CD14-positive monocyte (primary cell): ENCODE results near the gene WHRN. TPM values are rescaled to one million over a fixed set of nuclear protein-coding genes. Genes with fewer than 3 reads are reported as not detected.

Experiments used
- DNase-seq, 3 donors: peaks; one replicate each; pipeline ENCODE4 v3.0.0-alpha.2; 2011 to 2022
- H2AFZ ChIP-seq: 2 replicates; pipeline ENCODE4 v1.6.0; 2012; ENCODE audit warnings: mild to moderate bottlenecking, low read depth, low read length, inconsistent platforms; ENCODE audit not compliant: insufficient read depth, poor library complexity, severe bottlenecking
- H3K27ac ChIP-seq, 2 donors: 1 replicate in 1 of 2; 2 replicates in 1 of 2; pipeline ENCODE4 v1.5.1; 2012 to 2013; ENCODE audit warnings: low read length in 2 of 2, control low read depth in 1 of 2, inconsistent platforms in 1 of 2, low read depth in 1 of 2, mild to moderate bottlenecking in 1 of 2
- H3K27me3 ChIP-seq, 2 donors: one replicate each; pipeline versions ENCODE4 v1.6.0 to v1.6.1; 2011 to 2013; ENCODE audit warnings: low read length in 2 of 2; ENCODE audit not compliant: control insufficient read depth in 2 of 2, insufficient read depth in 2 of 2
- H3K36me3 ChIP-seq, 2 donors: replicated peaks in 1 of 2; 1 replicate in 1 of 2; 2 replicates in 1 of 2; pipeline versions ENCODE4 v1.5.1 to v1.6.1; 2012 to 2013; ENCODE audit warnings: low read length in 2 of 2, control low read depth in 1 of 2, inconsistent platforms in 1 of 2, mild to moderate bottlenecking in 1 of 2; ENCODE audit not compliant: insufficient read depth in 2 of 2, control insufficient read depth in 1 of 2
- H3K4me1 ChIP-seq, 2 donors: 1 replicate in 1 of 2; 2 replicates in 1 of 2; pipeline versions ENCODE4 v1.5.1 to v1.6.1; 2012 to 2013; ENCODE audit warnings: low read length in 2 of 2, control low read depth in 1 of 2, inconsistent platforms in 1 of 2, mild to moderate bottlenecking in 1 of 2, moderate library complexity in 1 of 2; ENCODE audit not compliant: insufficient read depth in 2 of 2, control insufficient read depth in 1 of 2
- H3K4me2 ChIP-seq: replicated peaks from 2 replicates; pipeline ENCODE3; 2012; ENCODE audit warnings: low read length, moderate library complexity, mild to moderate bottlenecking; ENCODE audit not compliant: poor library complexity, severe bottlenecking; ENCODE audit errors: extremely low read depth
- H3K4me3 ChIP-seq, 3 experiments: fragments of 200-600 bp in 1 of 3; sonication (generic) in 1 of 3; replicated peaks in 1 of 3; 1 replicate in 2 of 3; 2 replicates in 1 of 3; pipeline ENCODE4 v1.5.1; 2011 to 2013; ENCODE audit warnings: low read length in 3 of 3, mild to moderate bottlenecking in 3 of 3, control low read depth in 2 of 3, low read depth in 2 of 3, inconsistent platforms in 1 of 3, moderate library complexity in 1 of 3
- H3K79me2 ChIP-seq: 2 replicates; pipeline ENCODE4 v1.6.0; 2012; ENCODE audit warnings: mild to moderate bottlenecking, control low read depth, inconsistent platforms, low read length, moderate library complexity; ENCODE audit not compliant: insufficient read depth
- H3K9ac ChIP-seq: 2 replicates; pipeline ENCODE4 v1.6.0; 2017; ENCODE audit warnings: low read length, mild to moderate bottlenecking; ENCODE audit not compliant: insufficient read depth, poor library complexity, severe bottlenecking
- H3K9me3 ChIP-seq, 2 donors: replicated peaks in 1 of 2; 1 replicate in 1 of 2; 2 replicates in 1 of 2; pipeline versions ENCODE4 v1.5.1 to v1.6.1; 2012 to 2013; ENCODE audit warnings: low read length in 2 of 2, control low read depth in 1 of 2; ENCODE audit not compliant: control insufficient read depth in 1 of 2, insufficient read depth in 1 of 2
- H4K20me1 ChIP-seq: 2 replicates; pipeline ENCODE4 v1.6.0; 2012; ENCODE audit warnings: mild to moderate bottlenecking, low read length, control low read depth, moderate library complexity; ENCODE audit not compliant: insufficient read depth
- H3K27ac Mint-ChIP-seq, 7 donors: one replicate each; pipeline ENCODE4 v1.8.0; 2020; ENCODE audit warnings: mild to moderate bottlenecking in 7 of 7, mixed read lengths in 7 of 7, moderate library complexity in 6 of 7, inconsistent platforms in 2 of 7
- H3K27me3 Mint-ChIP-seq, 3 donors: one replicate each; pipeline ENCODE4 v1.8.0; 2021 to 2022; ENCODE audit warnings: low read depth in 3 of 3, mild to moderate bottlenecking in 3 of 3, mixed read lengths in 3 of 3, moderate library complexity in 3 of 3, inconsistent platforms in 1 of 3
- H3K36me3 Mint-ChIP-seq, 2 donors: one replicate each; pipeline ENCODE4 v1.8.0; 2020; ENCODE audit warnings: mixed read lengths in 2 of 2, inconsistent platforms in 1 of 2, mild to moderate bottlenecking in 1 of 2
- H3K4me1 Mint-ChIP-seq: one replicate; pipeline ENCODE4 v1.8.0; 2020; ENCODE audit warnings: mild to moderate bottlenecking, mixed read lengths
- H3K4me3 Mint-ChIP-seq, 2 donors: one replicate each; pipeline ENCODE4 v1.8.0; 2020; ENCODE audit warnings: mild to moderate bottlenecking in 2 of 2, mixed read lengths in 2 of 2, moderate library complexity in 1 of 2
- H3K9me3 Mint-ChIP-seq, 7 donors: one replicate each; pipeline ENCODE4 v1.8.0; 2020 to 2022; ENCODE audit warnings: mixed read lengths in 7 of 7, mild to moderate bottlenecking in 6 of 7, moderate library complexity in 6 of 7, inconsistent platforms in 2 of 7
- WGBS: methylation state at CpG from one replicate; pipeline ENCODE4 v1.1.5; 2013; ENCODE audit warnings: missing lambda C conversion rate; ENCODE audit not compliant: insufficient coverage; 5-methylcytosine and 5-hydroxymethylcytosine counted together
- intact Hi-C, 2 donors: fragments of 100-400 bp; cut with micrococcal nuclease; formaldehyde crosslinking; loops; one replicate each; pipeline versions ENCODE4 v1.15.0 to v1.15.1; 2023
- polyA plus RNA-seq, 3 donors: library from polyadenylated mRNA; depleted of rRNA in 1 of 3; unstranded in 2 of 3; stranded (reverse) in 1 of 3; fragments of 300-500 nt in 2 of 3; fragments of >200 nt in 1 of 3; fragmentation: Illumina TruSeq in 2 of 3; gene quantifications; 1 replicate in 2 of 3; 2 replicates in 1 of 3; pipeline ENCODE4 v1.2.3, GENCODE V29; 2012 to 2021
- TF ChIP-seq, protein P1 (sequence below): fragments of 200-600 bp; IDR thresholded peaks from one replicate; pipeline ENCODE4 v1.8.0; 2022; ENCODE audit warnings: antibody characterized with exemption, mild to moderate bottlenecking

WHRN gene
- polyA plus RNA-seq, 3 donors = 0.13 to 0.59 (median 0.30) TPM

GRCh38 chr9:114378016-114378415, 127.3 kb downstream of the WHRN start:
- Histone ChIP-seq H3K79me2 (peaks cover 92% of the 10 kb centered on the region), H2AFZ (no peak overlapping the region), H3K27me3 (no peaks in the 10 kb centered on the region), H3K9ac (no peak overlapping the region), H4K20me1 (peaks cover 61% of the 10 kb centered on the region), H3K36me3 (peaks cover 70 to 88% of the 10 kb centered on the region in 2 donors), H3K4me2 (no peak overlapping the region), H3K9me3 (no peaks in the 10 kb centered on the region), H3K27ac (peak overlapping the region in 1 of 2 donors; percentile 78), H3K4me3 (no peak overlapping the region), H3K4me1 (peaks cover 81 to 95% of the 10 kb centered on the region in 2 donors)
- DNase-seq = no peak
- Mint-ChIP-seq H3K4me3 (no peak overlapping the region), H3K36me3 (peaks cover 76 to 95% of the 10 kb centered on the region in 2 donors), H3K27me3 (peaks cover 0 to 2% (median 0%) of the 10 kb centered on the region in 3 donors), H3K4me1 (peaks cover 79% of the 10 kb centered on the region), H3K27ac (peak overlapping the region; percentile 42 to 87 (median 79)), H3K9me3 (no peaks in the 10 kb centered on the region)
- intact Hi-C loops = no loop called here
- 92% methylated on average over 7 of the region's 8 CpGs for WGBS
- TF ChIP-seq, protein P1, sequence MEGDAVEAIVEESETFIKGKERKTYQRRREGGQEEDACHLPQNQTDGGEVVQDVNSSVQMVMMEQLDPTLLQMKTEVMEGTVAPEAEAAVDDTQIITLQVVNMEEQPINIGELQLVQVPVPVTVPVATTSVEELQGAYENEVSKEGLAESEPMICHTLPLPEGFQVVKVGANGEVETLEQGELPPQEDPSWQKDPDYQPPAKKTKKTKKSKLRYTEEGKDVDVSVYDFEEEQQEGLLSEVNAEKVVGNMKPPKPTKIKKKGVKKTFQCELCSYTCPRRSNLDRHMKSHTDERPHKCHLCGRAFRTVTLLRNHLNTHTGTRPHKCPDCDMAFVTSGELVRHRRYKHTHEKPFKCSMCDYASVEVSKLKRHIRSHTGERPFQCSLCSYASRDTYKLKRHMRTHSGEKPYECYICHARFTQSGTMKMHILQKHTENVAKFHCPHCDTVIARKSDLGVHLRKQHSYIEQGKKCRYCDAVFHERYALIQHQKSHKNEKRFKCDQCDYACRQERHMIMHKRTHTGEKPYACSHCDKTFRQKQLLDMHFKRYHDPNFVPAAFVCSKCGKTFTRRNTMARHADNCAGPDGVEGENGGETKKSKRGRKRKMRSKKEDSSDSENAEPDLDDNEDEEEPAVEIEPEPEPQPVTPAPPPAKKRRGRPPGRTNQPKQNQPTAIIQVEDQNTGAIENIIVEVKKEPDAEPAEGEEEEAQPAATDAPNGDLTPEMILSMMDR = no peak

- TF ChIP-seq, protein P1 = no peak
- Mint-ChIP-seq H3K27me3 (peaks cover 0 to 2% (median 0%) of the 10 kb centered on the region in 3 donors), H3K27ac (peak overlapping the region; percentile 79 to 88 (median 84)), H3K4me1 (peaks cover 79% of the 10 kb centered on the region), H3K4me3 (no peak overlapping the region), H3K9me3 (no peaks in the 10 kb centered on the region), H3K36me3 (peaks cover 79 to 90% of the 10 kb centered on the region in 2 donors)
- Histone ChIP-seq H4K20me1 (peaks cover 55% of the 10 kb centered on the region), H3K79me2 (peaks cover 86% of the 10 kb centered on the region), H3K9me3 (no peaks in the 10 kb centered on the region), H3K4me3 (no peak overlapping the region), H3K4me1 (peaks cover 81 to 95% of the 10 kb centered on the region in 2 donors), H3K36me3 (peaks cover 66 to 83% of the 10 kb centered on the region in 2 donors), H3K4me2 (no peak overlapping the region), H2AFZ (no peak overlapping the region), H3K27me3 (no peaks in the 10 kb centered on the region), H3K9ac (peak overlapping the region; percentile 18), H3K27ac (peak overlapping the region; percentile 62 to 78)
- DNase-seq = no peak
- 88% methylated on average over 17 of the region's 19 CpGs for WGBS
- intact Hi-C loops = no loop called here
These were observed 128.5 kb downstream of the WHRN start for GRCh38 chr9:114376586-114377445.
